ENCODE data around the gene LSM14A.
"Not testable (repeated sequence)": the region's sequence is repeated elsewhere in the genome, so short reads cannot be mapped to it uniquely, and the experiment has no call there.

Gene LSM14A

GRCh38 chr19:34246340-34246739, 74.0 kb downstream of the LSM14A start:
- DNase-seq (ENCODE audit: low read depth, low spot score): no peak
- H3K27ac ChIP-seq: no peak overlapping the region

GRCh38 chr19:34248941-34249340, 76.6 kb downstream of the LSM14A start:
- no peak overlapping the region for H3K27ac ChIP-seq
- no peak for DNase-seq (ENCODE audit: low read depth, low spot score)

GRCh38 chr19:34253167-34253566, 80.9 kb downstream of the LSM14A start:
- DNase-seq (ENCODE audit: low read depth, low spot score); H3K27ac ChIP-seq: not testable (repeated sequence)

GRCh38 chr19:34253681-34254045, 81.4 kb downstream of the LSM14A start:
- H3K27ac ChIP-seq; DNase-seq (ENCODE audit: low read depth, low spot score): not testable (repeated sequence)

- H3K27ac ChIP-seq: peak within 1 kb of the TSS; percentile 55
- no peak for DNase-seq (ENCODE audit: low read depth, low spot score)
Observed at GRCh38 chr19:34254046-34254697, 81.9 kb downstream of the LSM14A start, which contains the start of gene GARRE1. GARRE1 (plus strand) TSS chr19:34254554; CDS start chr19:34300474, 45,920 bp downstream.

- DNase-seq (ENCODE audit: low read depth, low spot score): no peak
- H3K27ac ChIP-seq: peak overlapping the region; percentile 55
Observed at GRCh38 chr19:34254698-34255432, 82.6 kb downstream of the LSM14A start.

- DNase-seq (ENCODE audit: low read depth, low spot score): no peak
- no peak overlapping the region for H3K27ac ChIP-seq
Observed at GRCh38 chr19:34255546-34255945, 83.2 kb downstream of the LSM14A start.

GRCh38 chr19:34256835-34257558, 84.7 kb downstream of the LSM14A start:
- no peak overlapping the region for H3K27ac ChIP-seq
- DNase-seq (ENCODE audit: low read depth, low spot score): no peak

- DNase-seq (ENCODE audit: low read depth, low spot score): no peak
- no peak overlapping the region for H3K27ac ChIP-seq
Observed at GRCh38 chr19:34257559-34257924, 85.2 kb downstream of the LSM14A start.

- no peak for DNase-seq (ENCODE audit: low read depth, low spot score)
- H3K27ac ChIP-seq: no peak overlapping the region
Observed at GRCh38 chr19:34259367-34260095, 87.2 kb downstream of the LSM14A start.

- no peak for DNase-seq (ENCODE audit: low read depth, low spot score)
- H3K27ac ChIP-seq: no peak overlapping the region
Observed at GRCh38 chr19:34260771-34261173, 88.5 kb downstream of the LSM14A start.

GRCh38 chr19:34261334-34262109, 89.2 kb downstream of the LSM14A start:
- peak overlapping the region; percentile 3 for H3K27ac ChIP-seq
- DNase-seq (ENCODE audit: low read depth, low spot score): no peak

GRCh38 chr19:34263745-34264237, 91.5 kb downstream of the LSM14A start:
- no peak for DNase-seq (ENCODE audit: low read depth, low spot score)
- H3K27ac ChIP-seq: no peak overlapping the region

GRCh38 chr19:34265221-34265650, 92.9 kb downstream of the LSM14A start:
- H3K27ac ChIP-seq: peak overlapping the region; percentile 28
- peak; percentile 33 for DNase-seq (ENCODE audit: low read depth, low spot score)

GRCh38 chr19:34269081-34269480, 96.8 kb downstream of the LSM14A start:
- no peak for DNase-seq (ENCODE audit: low read depth, low spot score)
- peak overlapping the region; percentile 80 for H3K27ac ChIP-seq

- DNase-seq (ENCODE audit: low read depth, low spot score): no peak
- peak overlapping the region; percentile 80 for H3K27ac ChIP-seq
Observed at GRCh38 chr19:34269489-34269888, 97.2 kb downstream of the LSM14A start.

GRCh38 chr19:34269968-34270621, 97.8 kb downstream of the LSM14A start:
- no peak for DNase-seq (ENCODE audit: low read depth, low spot score)

GRCh38 chr19:34273121-34273520, 100.8 kb downstream of the LSM14A start:
- no peak overlapping the region for H3K27ac ChIP-seq
- no peak for DNase-seq (ENCODE audit: low read depth, low spot score)

More at GRCh38 chr19:34269968-34270621, 97.8 kb downstream of the LSM14A start:
- H3K27ac ChIP-seq: peak overlapping the region; percentile 80

- no peak for DNase-seq (ENCODE audit: low read depth, low spot score)
- H3K27ac ChIP-seq: no peak overlapping the region
Observed at GRCh38 chr19:34274284-34274826, 102.1 kb downstream of the LSM14A start.

Measured in epithelial cell of prostate (primary cell).